IPS DF 19.7 (cell line): ENCODE data around the gene LAT.
"Not testable (repeated sequence)": the region's sequence is repeated elsewhere in the genome, so short reads cannot be mapped to it uniquely, and the experiment has no call there.

Experiments
- DNase-seq: peaks from one replicate; pipeline ENCODE4 v3.0.0-alpha.2; 2013; ENCODE audit warnings: low read depth, low spot score

LAT gene

DNA sequence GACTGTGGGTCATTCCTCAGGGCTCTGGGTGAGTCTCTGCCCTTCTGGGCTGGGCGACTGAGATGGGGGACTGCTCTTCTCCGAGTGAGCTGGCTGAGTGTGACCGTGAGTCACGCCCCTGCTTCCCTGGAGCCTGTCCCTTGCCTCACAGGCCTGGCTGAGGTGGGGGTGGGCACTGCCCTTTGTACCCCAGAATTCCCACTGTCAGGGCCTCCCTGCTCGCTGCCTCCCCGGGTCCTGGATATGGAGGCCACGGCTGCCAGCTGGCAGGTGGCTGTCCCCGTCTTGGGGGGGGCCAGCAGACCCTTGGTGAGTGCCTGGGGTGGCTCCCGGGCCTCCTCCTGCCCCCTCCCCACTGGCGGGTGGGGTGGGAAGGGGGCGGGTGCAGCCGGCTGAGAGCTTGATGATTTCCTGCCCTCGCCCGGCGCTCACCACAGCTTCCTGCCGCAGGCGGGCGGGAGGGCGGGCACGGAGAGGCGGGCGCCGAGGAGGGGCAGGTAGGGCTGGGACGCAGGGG lies at the start of gene LAT:
TSS of gene LAT (plus strand) at position 434 of the 517 bp plus-strand sequence. CDS start 366 bp downstream, outside the sequence.
- DNase-seq: no peak

DNA sequence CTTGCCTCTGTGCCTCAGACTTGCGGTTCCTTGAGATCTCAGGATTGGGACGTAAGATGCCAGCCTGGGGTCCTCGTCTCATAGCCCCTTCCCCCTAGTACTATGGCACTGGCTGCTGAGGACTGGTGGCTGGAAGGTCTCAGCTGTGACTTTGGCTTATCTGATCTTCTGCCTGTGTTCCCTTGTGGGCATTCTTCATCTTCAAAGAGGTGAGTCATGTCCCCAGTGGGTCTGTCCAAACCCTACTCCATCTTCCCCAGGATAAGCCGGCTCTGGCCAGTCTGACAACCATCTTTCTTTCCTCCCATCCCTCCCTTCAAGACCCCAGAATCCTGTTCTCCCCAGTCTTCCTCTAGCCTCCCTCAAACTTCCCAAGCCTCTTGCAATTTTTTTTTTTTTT lies 49.5 kb upstream of the LAT start:
- no peak for DNase-seq

GRCh38 chr16:28935924-28936783 lies 48.7 kb upstream of the LAT start:
- no peak for DNase-seq

- DNase-seq: no peak
Measured at GRCh38 chr16:28936784-28937155, 48.1 kb upstream of the LAT start.

- DNase-seq: no peak
Measured at GRCh38 chr16:28937222-28937876, 47.5 kb upstream of the LAT start.

DNA sequence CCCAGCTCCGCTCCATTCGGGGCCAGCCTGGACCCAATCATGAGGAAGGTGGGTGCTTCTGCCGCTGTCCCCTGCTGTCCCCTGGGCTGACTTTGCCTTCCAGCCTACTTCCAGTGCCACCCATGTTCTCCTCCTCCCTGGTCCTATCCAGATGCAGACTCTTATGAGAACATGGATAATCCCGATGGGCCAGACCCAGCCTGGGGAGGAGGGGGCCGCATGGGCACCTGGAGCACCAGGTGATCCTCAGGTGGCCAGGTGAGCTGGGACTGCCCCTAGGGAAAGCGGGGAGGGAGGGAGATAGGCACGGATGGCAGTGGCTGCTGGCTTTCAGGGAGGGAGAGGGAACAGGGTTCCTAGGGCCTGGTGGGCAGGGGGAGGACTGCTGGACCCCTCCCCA lies 46.1 kb upstream of the LAT start:
- no peak for DNase-seq

GRCh38 chr16:28939825-28940224 lies 45.0 kb upstream of the LAT start:
- not testable (repeated sequence) for DNase-seq

GRCh38 chr16:28943281-28943680 lies 41.6 kb upstream of the LAT start:
- DNase-seq: no peak

GRCh38 chr16:28946681-28947080 lies 38.2 kb upstream of the LAT start:
- no peak for DNase-seq

DNA sequence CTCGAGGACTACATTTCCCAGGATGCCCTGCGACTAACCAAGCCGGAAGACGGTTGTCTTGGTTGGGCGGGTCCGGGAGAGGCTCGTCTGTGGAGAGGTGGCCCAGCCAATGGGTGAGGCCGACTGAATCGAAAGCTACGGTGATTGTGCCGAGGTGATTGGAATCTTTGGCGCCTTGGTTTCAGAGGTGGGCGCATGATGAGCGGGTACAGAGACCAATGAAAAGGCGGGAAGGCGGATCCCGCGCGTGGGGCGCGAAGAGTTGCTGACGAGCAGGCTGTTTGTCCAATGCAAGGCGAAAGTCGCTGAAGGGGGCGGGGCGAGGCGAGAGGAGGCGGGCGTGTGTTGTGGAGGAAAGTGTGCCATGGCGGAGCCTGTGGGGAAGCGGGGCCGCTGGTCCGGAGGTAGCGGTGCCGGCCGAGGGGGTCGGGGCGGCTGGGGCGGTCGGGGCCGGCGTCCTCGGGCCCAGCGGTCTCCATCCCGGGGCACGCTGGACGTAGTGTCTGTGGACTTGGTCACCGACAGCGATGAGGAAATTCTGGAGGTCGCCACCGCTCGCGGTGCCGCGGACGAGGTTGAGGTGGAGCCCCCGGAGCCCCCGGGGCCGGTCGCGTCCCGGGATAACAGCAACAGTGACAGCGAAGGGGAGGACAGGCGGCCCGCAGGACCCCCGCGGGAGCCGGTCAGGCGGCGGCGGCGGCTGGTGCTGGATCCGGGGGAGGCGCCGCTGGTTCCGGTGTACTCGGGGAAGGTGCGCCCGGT lies 34.0 kb upstream of the LAT start, which contains the start of gene NFATC2IP:
TSS of gene NFATC2IP (plus strand) at position 290 of the 762 bp plus-strand sequence. CDS start at position 365, 75 bp downstream.
- peak; percentile 99 for DNase-seq

GRCh38 chr16:28951410-28951943 lies 33.4 kb upstream of the LAT start:
- no peak for DNase-seq

GRCh38 chr16:28958216-28958615 lies 26.6 kb upstream of the LAT start:
- DNase-seq: no peak

DNA sequence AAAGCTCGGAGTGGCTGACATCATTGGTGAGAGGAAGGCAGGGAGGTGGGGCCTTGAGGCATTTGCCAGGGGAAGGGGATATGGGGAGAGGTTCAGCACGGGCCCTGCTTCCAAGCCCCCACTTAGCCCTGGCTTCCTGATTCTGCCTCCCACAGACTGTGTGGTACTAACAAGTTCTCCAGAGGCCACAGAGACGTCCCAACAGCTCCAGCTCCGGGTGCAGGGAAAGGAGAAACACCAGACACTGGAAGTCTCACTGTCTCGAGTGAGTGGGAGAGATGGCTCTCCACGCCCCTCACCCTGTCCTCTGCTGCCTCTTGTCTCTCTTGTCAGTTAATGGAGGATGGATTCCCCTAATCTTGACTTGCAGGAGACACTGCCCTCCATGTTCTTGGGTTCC lies 26.0 kb upstream of the LAT start:
- DNase-seq: no peak

- DNase-seq: no peak
Measured at GRCh38 chr16:28964072-28964471, 20.8 kb upstream of the LAT start.

DNA sequence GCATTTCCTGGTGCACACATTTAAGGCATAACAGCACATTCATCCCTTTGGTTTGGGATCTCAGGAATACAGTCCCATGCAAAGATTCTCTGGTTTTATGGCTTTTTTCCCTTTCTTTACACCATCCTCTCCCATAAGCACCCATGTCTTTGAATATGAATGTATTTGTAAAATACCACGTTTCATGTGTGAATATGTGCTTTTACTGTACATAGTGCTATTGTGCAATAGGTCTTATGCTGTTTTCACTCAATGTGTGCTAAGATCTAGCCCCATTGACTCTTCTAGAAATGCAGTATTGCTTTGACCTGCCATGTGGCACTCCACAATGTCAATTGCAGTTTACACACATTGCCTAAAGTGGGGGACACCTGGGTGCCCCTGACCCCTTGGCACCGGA lies 20.4 kb upstream of the LAT start:
- no peak for DNase-seq

- DNase-seq: no peak
Measured at GRCh38 chr16:28967156-28967555, 17.7 kb upstream of the LAT start.

DNA sequence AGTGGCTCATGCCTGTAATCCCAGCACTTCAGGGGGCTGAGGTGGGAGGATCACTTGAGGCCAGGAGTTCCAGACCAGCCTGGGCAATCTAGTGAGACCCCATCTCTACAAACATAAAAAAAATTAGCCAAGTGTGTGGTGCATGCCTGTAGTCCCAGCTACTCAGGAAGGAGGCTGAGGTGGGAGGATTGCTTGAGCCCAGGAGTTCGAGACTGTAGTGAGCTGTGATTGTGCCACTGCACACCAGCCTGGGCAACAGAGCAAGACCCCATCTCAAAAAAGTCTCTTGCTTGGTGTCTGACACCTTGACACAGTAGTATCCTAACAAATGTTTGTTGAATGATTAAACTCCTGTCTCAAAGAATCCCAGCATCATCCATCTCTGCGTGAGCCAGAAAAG lies 15.2 kb upstream of the LAT start:
- DNase-seq: not testable (repeated sequence)

GRCh38 chr16:28974007-28974436 lies 10.8 kb upstream of the LAT start:
- no peak for DNase-seq

DNA sequence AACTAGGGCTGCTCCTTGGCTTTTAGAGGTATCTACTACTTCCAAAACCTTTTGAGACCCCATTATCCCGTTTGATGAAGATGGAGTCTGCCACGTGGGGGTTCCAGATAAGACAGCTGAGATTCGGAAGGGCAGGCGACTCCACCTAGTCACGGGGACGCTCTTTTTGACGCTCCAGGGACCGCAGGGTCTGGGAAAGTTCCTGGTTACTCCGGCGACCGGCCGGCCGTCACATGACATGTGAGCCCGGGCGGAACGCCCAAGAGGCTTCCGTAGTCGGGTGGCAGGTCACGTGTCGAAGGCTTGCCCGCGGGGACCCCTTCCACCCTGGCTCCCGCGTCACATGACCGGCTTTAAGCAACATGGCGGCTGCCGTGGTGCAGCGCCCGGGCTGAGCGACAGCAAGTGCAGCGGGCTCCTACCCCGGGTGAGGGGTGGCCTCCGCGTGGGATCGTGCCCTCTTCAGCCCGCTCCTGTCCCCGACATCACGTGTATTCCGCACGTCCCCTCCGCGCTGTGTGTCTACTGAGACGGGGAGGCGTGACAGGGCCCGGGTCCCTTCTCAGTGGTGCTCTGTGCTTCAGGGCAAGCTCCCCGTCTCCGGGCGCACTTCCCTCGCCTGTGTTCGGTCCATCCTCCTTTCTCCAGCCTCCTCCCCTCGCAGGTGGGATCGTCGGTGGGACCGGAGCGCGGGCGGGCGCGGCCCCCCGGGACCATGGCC lies 10.3 kb upstream of the LAT start, which contains the start of gene SPNS1:
TSS of gene SPNS1 (plus strand) at position 342 of the 721 bp plus-strand sequence. CDS start at position 716, 374 bp downstream.
- peak; percentile 93 for DNase-seq

GRCh38 chr16:28975158-28975599 lies 9.7 kb upstream of the LAT start:
- DNase-seq: no peak
